Smooth muscle cell of the umbilical artery (primary cell): ENCODE data around the gene GALK2. TPM values are rescaled to one million over a fixed set of nuclear protein-coding genes. Genes with fewer than 3 reads are reported as not detected.

Source experiments
- total RNA-seq: library from RNA; depleted of rRNA; stranded (reverse); fragments of >200 nt; gene quantifications from 2 replicates; pipeline ENCODE4 v1.2.3, GENCODE V29; 2014

GALK2 gene
- 36.5 and 64.7 TPM in 2 replicates for total RNA-seq

DNA sequence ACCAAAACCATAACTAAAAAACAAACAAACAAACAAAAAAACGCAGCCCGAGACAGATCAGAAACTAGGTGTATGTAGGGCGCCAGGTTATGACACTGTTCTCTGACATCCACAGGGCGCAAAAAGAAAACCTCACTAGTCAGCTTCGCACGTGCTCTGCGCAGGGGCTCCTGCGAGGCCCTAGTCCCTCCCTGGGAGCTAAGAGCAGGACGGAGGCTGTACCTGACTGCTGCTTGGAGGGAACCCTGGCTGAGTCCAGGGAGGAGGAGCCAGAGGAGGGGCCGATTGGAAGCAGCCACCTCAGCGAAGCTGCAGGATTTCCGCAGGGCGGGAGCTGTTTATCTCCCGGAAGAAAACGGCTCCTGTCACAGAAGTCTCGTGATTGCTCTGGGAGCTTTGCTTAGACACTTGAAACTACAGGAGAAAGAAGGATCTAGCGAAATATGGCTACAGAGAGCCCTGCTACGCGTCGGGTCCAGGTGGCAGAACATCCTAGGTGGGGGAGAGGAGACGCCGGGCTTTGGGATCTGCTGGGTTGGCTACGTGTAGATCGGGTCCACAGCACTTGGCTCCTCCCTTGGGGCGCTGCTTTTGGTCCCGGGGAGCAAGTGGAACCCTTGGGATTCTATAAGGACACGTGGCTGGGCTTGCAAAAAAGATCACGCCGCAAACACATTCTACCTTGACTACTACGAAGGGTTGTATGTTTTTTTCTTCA lies at the start of gene GALK2:
TSS of gene GALK2 (plus strand) at position 368 of the 718 bp plus-strand sequence. CDS start at position 444, 76 bp downstream.

DNA sequence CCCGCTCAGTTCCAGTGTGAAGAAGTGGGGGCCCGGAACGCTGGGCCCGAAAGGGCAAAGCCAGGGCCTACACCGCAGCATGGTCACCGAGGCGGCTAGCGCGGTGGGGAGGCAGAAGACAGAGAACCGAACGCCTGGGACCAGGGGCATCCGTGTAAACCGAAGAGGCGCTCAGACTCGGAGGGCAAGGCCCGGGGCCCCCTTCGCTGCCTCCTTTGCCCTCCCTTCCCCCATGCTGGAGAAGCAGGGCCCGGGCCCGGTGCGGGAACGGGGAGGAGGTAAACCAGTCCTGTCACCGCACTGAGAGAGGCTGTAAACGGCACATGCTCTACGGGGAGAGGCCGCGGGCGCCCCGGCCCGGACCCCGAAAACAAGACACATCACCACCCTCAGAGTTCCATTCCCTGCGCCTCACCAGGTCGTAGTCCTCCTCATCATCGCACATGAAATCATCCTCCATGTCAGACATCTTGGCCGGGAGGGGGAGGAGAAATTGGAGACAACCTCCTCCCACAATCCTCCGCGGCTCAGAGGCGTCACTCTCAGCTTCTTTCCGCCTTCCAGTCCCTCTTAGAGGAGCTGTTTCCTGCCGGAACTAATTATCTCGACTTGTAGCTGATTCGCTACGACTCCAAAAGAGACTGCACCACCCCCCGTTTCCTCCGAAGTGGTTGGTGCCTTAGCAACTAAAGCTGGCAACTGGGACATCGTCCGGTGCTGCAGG lies 14.8 kb upstream of the GALK2 start, which contains the start of gene COPS2:
TSS of gene COPS2 (minus strand) at position 490 of the 724 bp plus-strand sequence. CDS start at position 469, 21 bp downstream.

Other genes starting within 250 kb of the GALK2 start
- 2.6 and 3.0 TPM in 2 replicates for gene SHC4, start 206.3 kb upstream of the GALK2 start, total RNA-seq
- gene SECISBP2L, start 123.8 kb upstream of the GALK2 start, total RNA-seq = 24.9 and 29.8 TPM in 2 replicates
- gene COPS2, start 14.6 kb upstream of the GALK2 start, total RNA-seq = 84.0 and 95.3 TPM in 2 replicates